NCI-H2029 treated with DMSO at 0.1 percent for 48 hours (cell line): ENCODE measurements around the gene ZNF256.

Experiments
- DNase-seq: peaks from one replicate; lab custom pipeline; 2025; lab: John Stamatoyannopoulos, UW

ZNF256 gene

DNA sequence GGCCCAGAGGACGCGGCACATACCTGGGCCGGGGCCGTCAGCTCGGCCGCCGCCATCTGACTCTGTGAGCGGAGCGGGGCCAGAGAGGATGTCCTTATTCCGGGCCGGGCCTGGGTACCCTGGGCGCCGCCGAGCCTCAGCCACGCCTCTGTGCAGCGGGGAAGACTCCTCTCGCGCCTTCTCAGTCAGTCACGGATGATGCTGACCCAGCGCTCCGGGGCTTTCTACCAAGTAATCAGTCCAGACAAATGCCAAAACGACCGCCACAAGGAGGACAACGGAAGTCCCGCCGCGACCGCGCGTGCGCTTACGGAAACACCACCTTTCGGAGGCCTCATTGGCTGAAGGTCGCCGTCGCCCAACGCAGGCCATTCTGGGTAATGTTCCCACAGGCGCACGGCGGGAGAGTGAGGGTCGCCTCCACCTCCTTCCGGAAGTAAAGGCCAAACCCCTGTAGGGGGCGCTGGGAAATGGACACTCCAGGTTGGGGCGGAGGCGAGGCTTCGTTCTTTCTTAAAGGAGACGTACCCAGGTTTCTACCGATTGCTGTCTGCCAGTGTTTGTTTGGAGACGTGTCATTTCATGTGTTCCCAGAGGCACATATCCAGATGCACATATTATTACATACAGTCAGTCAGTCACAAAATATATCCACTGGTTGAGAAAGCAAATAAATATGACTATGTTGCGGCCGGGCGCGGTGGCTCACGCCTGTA lies at the start of gene ZNF256:
TSS of gene ZNF256 (minus strand) at position 288 of the 716 bp plus-strand sequence. CDS start at position 56, 232 bp downstream.
- peak; percentile 94 for DNase-seq

- no peak for DNase-seq
Observed at GRCh38 chr19:57992841-57993240, 45.3 kb upstream of the ZNF256 start.

- no peak for DNase-seq
Observed at GRCh38 chr19:57978586-57979289, 31.2 kb upstream of the ZNF256 start.

DNA sequence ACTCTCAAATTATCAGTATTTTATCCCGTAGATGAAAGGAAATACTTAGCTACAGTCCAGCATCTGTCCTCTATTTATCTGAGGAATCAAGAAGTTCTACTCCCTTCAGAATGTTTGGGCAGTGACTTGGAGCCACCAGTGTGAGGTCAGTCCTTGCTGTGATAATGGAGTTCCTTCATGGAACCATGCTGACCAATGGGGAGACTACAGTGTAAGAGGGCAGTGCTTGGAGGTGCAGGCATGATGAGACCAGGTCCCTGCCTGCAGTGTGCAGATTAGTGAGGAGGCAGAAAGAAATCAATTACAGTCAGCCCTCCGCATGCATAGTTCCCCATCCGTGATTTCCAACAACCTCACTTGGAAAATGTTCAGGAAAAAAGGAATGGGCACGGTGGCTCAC lies 26.9 kb upstream of the ZNF256 start, which contains the start of gene C19orf18:
TSS of gene C19orf18 (minus strand) at position 101 of the 400 bp plus-strand sequence. CDS start 102 bp downstream, outside the sequence.
- no peak for DNase-seq

- DNase-seq: no peak
Observed at GRCh38 chr19:57964761-57965160, 17.3 kb upstream of the ZNF256 start.

DNA sequence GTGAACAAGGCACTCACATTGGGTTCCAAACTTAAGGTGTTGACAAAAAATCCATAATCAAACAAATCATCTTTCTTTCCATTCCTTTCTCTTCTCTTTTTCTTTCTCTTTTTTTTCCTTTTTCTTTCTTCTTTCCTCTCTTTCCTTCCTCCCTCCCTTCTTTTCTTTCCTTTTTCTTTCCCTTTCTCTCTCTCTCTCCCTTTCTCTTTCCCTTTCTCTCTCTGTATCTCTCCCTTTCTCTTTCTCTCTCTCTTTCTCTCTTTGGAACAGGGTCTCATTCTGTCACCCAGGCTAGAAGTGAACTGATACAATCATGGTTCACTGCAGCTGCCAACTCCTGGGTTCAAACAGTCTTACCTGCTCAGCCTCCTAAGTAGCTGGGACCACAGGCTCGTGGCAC lies 14.3 kb upstream of the ZNF256 start:
- DNase-seq: no peak

DNA sequence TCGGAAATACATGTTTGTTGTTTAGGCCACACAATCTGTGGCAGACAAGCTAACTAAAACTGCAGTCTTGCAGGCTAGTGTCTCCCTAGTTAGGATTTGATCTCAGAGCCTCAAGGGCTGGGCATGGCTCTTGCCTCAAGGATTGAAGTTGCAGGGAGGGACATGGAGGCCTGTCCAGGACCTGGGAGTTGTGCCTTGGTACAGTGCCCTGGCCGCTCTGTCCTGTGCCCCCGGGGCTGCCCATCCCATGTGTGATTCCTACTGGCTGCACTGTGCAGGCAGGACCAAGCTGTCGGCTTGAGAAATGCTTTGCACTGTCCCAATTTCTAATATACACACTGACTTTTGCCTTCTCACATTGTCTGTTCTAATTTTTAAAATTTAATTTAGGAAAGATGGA lies 7.5 kb upstream of the ZNF256 start:
- DNase-seq: no peak

DNA sequence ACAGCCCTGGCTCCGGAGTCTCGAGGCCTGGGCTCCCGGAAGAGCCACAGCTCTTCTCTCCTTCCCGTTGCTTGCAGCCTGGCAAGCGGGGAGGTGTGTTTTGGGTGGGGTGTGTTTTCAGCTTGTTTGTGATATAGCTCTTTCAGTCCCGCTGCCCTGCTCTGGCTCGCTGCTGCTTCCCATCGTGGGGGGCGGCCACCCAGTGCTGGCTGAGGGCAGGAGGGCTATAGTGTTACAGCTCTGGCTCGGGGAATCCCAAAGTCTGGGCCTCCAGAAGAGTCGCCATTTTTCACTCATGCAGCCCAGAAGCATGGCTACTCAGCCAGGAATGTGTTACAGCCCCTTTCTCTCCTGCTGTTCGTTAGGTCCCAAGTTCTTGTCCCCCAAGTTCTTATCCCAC lies 2.2 kb upstream of the ZNF256 start:
- DNase-seq: no peak

DNA sequence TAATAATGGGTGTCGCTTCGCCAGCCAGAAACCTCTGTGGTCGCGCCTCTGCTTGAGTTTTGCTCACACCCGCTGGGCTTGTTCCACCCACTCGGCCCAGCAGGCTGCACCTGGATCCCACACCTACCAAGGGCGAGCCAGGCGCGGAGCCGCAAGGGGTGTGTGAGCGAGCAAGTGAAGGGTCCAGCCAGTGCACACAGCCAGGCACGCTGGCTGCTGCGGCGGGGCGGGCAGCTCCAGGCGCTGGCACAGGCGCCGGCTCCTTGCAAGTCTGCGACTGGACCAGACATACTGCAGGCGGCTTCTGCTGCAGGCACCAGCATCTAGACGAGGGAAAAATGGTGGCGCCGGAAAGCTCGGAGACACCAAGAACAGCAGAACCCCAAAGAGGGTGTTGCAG lies 1.8 kb upstream of the ZNF256 start:
- no peak for DNase-seq

- DNase-seq: no peak
Observed at GRCh38 chr19:57947088-57947418, 453 bp downstream of the ZNF256 start.

- DNase-seq: no peak
Observed at GRCh38 chr19:57946316-57946715, 1.2 kb downstream of the ZNF256 start.

DNA sequence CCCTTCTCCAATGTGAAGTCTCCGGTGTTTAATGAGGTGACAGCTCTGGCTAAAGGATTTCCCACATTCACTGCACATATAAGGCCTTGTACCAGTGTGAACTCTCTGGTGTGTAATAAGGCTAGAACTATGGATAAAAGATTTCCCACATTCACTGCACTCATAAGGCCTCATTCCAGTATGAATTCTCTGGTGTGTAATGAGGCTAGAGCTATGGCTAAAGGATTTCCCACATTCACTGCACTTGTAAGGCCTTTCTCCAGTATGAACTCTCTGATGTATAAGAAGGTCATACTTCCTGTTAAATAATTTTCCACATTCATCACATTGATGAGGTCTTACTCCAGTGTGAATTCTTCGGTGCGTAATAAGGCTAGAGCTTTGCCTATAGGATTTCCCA lies 5.9 kb downstream of the ZNF256 start:
- no peak for DNase-seq

- no peak for DNase-seq
Observed at GRCh38 chr19:57935731-57936130, 11.8 kb downstream of the ZNF256 start.

- peak; percentile 3 for DNase-seq
Observed at GRCh38 chr19:57934820-57935665, 12.5 kb downstream of the ZNF256 start, which contains the start of gene ZNF418. ZNF418 (minus strand) TSS chr19:57935402; CDS start chr19:57933822, 1,580 bp downstream.

- no peak for DNase-seq
Observed at GRCh38 chr19:57927587-57927986, 19.9 kb downstream of the ZNF256 start.

DNA sequence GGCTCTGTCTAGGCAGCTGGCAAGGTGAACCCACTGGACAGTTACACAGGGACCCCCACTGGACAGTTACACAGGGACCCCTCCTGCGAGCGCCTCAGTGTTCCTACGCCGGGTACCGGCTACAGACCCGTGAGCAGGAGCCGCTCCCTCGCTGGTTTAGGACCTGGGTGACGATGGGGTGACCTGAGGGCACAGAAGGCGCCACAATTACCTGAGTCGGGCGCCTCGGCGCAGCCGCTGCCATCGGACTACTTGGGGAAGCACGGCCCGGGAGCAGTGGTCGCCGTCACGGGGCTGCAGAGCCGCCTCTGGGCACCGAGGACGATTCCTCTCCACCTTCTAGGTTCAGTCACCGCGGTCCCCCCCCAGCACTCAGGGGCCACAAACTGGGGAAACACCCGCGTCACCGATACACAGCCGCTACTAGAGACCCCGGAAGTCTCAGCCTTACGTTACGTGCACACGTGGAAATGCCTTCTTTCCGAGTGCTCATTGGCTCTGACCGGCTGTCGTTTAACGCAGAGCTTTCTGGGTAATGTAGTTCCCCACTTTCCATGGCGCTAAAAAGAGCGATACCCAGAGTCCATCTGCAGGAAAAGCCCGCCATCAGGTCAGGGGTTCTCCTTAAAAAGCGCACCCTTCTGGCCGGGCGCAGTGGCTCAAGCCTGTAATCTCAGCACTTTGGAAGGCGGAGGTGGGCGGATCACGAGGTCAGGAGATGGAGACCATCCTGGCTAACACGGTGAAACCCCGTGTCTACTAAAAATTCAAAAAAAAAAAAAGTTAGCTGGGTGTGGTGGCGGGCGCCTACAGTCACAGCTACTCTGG lies 31.1 kb downstream of the ZNF256 start, which contains the start of gene ZNF417:
TSS of gene ZNF417 (minus strand) at position 425 of the 828 bp plus-strand sequence. CDS start at position 244, 181 bp downstream.
- peak; percentile 82 for DNase-seq

DNA sequence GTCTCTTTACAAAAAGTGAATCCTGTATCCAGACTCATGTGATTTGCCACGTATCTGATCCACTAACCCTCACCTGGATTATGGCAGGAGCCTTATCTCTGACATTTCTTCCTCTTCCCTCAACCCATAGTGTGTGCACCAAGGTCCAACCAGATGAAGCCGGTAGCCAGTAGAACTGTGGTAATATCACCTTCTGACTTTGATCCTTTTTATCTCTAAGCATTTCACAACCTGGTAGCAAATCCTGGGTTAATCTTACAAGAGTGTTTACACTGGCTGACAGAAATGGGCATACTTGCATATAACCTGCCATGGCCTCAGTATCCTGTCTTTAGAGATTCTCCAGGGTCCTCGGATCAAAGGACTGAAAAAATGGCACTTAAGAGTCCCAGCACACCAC lies 33.0 kb downstream of the ZNF256 start:
- DNase-seq: no peak

- DNase-seq: no peak
Observed at GRCh38 chr19:57907394-57907793, 40.1 kb downstream of the ZNF256 start.

DNA sequence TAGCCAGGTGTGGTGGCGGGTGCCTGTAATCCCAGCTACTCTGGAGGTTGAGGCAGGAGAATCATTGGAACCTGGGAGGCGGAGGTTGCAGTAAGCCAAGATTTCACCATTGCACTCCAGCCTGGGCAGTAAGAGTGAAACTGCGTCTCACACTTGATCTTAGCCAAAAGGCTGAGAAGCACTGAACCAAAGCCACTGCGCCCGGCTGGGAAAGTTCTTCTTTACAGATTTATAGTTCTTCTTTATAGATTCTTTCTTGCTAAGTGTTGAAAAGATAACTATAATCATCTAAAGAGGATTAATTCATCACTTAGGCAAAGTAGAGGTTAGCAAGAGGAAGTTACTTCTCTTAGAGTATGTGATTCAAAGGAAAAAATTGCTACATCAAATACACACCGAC lies 42.2 kb downstream of the ZNF256 start:
- no peak for DNase-seq

GRCh38 chr19:57903618-57904184 lies 43.8 kb downstream of the ZNF256 start:
- no peak for DNase-seq

GRCh38 chr19:57900311-57900710 lies 47.2 kb downstream of the ZNF256 start:
- DNase-seq: no peak
